Prostate gland (tissue), 2 donors: ENCODE measurements around the gene STING1. TPM values are rescaled to one million over a fixed set of nuclear protein-coding genes. Genes with fewer than 3 reads are reported as not detected.

Experiments
- DNase-seq: peaks from one replicate; pipeline ENCODE4 v3.0.0-alpha.2; 2019; ENCODE audit warnings: low spot score
- H3K27ac ChIP-seq, 2 donors: fragments of 200-600 bp; sonication (generic); 2 replicates each; pipeline ENCODE4 v1.5.1; 2017 to 2019
- H3K27me3 ChIP-seq: fragments of 200-600 bp; sonication (generic); replicated peaks from 2 replicates; pipeline ENCODE4 v1.5.1; 2019; ENCODE audit not compliant: insufficient read depth
- H3K36me3 ChIP-seq, 2 donors: fragments of 200-600 bp; sonication (generic); 1 replicate in 1 of 2; 2 replicates in 1 of 2; pipeline versions ENCODE4 v1.5.1 to v1.8.1; 2017 to 2019
- H3K4me1 ChIP-seq: fragments of 200-600 bp; sonication (generic); replicated peaks from 2 replicates; pipeline ENCODE4 v1.5.1; 2019
- H3K4me3 ChIP-seq, 2 donors: fragments of 200-600 bp; sonication (generic); 2 replicates each; pipeline ENCODE4 v1.5.1; 2017 to 2019
- H3K9me3 ChIP-seq: fragments of 200-600 bp; sonication (generic); 2 replicates; pipeline ENCODE4 v1.5.1; 2017
- CTCF ChIP-seq, 4 experiments: fragments of 200-600 bp in 2 of 4; fragments of 450-650 bp in 2 of 4; sonication (generic) in 2 of 4; IDR thresholded peaks; 1 replicate in 3 of 4; 2 replicates in 1 of 4; pipeline ENCODE4 v1.5.1; 2016 to 2019; ENCODE audit warnings: antibody characterized with exemption in 4 of 4, mild to moderate bottlenecking in 2 of 4, moderate library complexity in 2 of 4
- POLR2A ChIP-seq: fragments of 450-650 bp; IDR thresholded peaks from one replicate; pipeline ENCODE4 v1.6.1; 2016; ENCODE audit warnings: antibody characterized with exemption, mild to moderate bottlenecking
- POLR2AphosphoS5 ChIP-seq: sonication (generic); formaldehyde crosslinking; IDR thresholded peaks from one replicate; pipeline ENCODE4 v1.6.1; 2017; ENCODE audit warnings: antibody characterized with exemption
- WGBS: methylation state at CpG from one replicate; pipeline ENCODE4 v1.1.5; 2018; 5-methylcytosine and 5-hydroxymethylcytosine counted together
- intact Hi-C: fragments of 100-400 bp; cut with DNase I; formaldehyde crosslinking; loops from one replicate; pipeline ENCODE4 v1.14.2; 2022
- total RNA-seq, 2 donors: library from RNA; depleted of rRNA; stranded (reverse); fragments of >200 nt; gene quantifications; one replicate each; pipeline ENCODE4 v1.1.0, GENCODE V29; 2016

The STING1 gene
- total RNA-seq, 2 donors from 2014 or later = 33.8 to 59.1 TPM

GRCh38 chr5:139457653-139458306 is 24.8 kb downstream of the STING1 start:
- intact Hi-C loops = no loop called here
- WGBS = 96% methylated on average over 5 of the region's 5 CpGs
- Histone ChIP-seq H3K27ac (no peak overlapping the region), H3K27me3 (no peaks in the 10 kb centered on the region), H3K4me1 (no peaks in the 10 kb centered on the region), H3K36me3 (no peaks in the 10 kb centered on the region), H3K9me3 (no peaks in the 10 kb centered on the region), H3K4me3 (no peak overlapping the region)
- TF ChIP-seq POLR2A (no peak), CTCF (IDR thresholded peaks at IDR 0.05) (no peak), POLR2AphosphoS5 (no peak)
- DNase-seq = no peak

- Histone ChIP-seq H3K27ac (no peak overlapping the region), H3K4me3 (no peak overlapping the region), H3K27me3 (no peaks in the 10 kb centered on the region), H3K9me3 (no peaks in the 10 kb centered on the region), H3K4me1 (no peaks in the 10 kb centered on the region), H3K36me3 (no peaks in the 10 kb centered on the region)
- DNase-seq = no peak
- TF ChIP-seq CTCF (IDR thresholded peaks at IDR 0.05) (no peak), POLR2AphosphoS5 (no peak), POLR2A (no peak)
- intact Hi-C loops = no loop called here
- WGBS = 93% methylated on average over 5 of the region's 5 CpGs
Measured at GRCh38 chr5:139457241-139457640, 25.3 kb downstream of the STING1 start.

- no peaks in the 10 kb centered on the region for H3K4me1 ChIP-seq
- H3K27me3 ChIP-seq = no peaks in the 10 kb centered on the region
- no peaks in the 10 kb centered on the region for H3K36me3 ChIP-seq
- no peak overlapping the region for H3K4me3 ChIP-seq
- H3K27ac ChIP-seq = no peak overlapping the region
- 91% methylated on average over 12 of the region's 12 CpGs for WGBS
- H3K9me3 ChIP-seq = no peaks in the 10 kb centered on the region
- intact Hi-C loops = no loop called here
- no peak for TF ChIP-seq CTCF (IDR thresholded peaks at IDR 0.05)
- no peak for TF ChIP-seq POLR2A
- no peak for TF ChIP-seq POLR2AphosphoS5
- DNase-seq = no peak
Measured at GRCh38 chr5:139456776-139457175, 25.8 kb downstream of the STING1 start.

- intact Hi-C loops = no loop called here
- Histone ChIP-seq H3K9me3 (no peaks in the 10 kb centered on the region), H3K4me3 (no peak overlapping the region), H3K27me3 (no peaks in the 10 kb centered on the region), H3K27ac (no peak overlapping the region), H3K36me3 (no peaks in the 10 kb centered on the region), H3K4me1 (no peaks in the 10 kb centered on the region)
- WGBS = 85% methylated on average over 11 of the region's 11 CpGs
- TF ChIP-seq CTCF (IDR thresholded peaks at IDR 0.05) (no peak), POLR2AphosphoS5 (no peak), POLR2A (no peak)
- DNase-seq = no peak
Measured at GRCh38 chr5:139454568-139455290, 27.8 kb downstream of the STING1 start.
